Naive thymus-derived CD8-positive, alpha-beta T cell (primary cell): ENCODE results near the gene CALML4. TPM values are rescaled to one million over a fixed set of nuclear protein-coding genes. Genes with fewer than 3 reads are reported as not detected.
"Not testable (repeated sequence)": the region's sequence is repeated elsewhere in the genome, so short reads cannot be mapped to it uniquely, and the experiment has no call there.

Experiments used
- ATAC-seq, 2 donors: fragments of 150-1000 bp; cut with Tn5 transposase in 1 of 2; sonication (Bioruptor Pico), chemical (Tn5 transposase) in 1 of 2; 1 replicate in 1 of 2; 2 replicates in 1 of 2; pipeline ENCODE4 v1.10.0; 2021; ENCODE audit warnings: mild to moderate bottlenecking in 2 of 2, moderate library complexity in 2 of 2
- POLR2A ChIA-PET: fragments of 350-600 bp; sonication (Branson Sonifier 250); formaldehyde crosslinking; loops from one replicate; lab custom pipeline; 2021; ENCODE audit warnings: antibody characterized with exemption; lab: Charles Lee
- DNase-seq, 10 donors: peaks; one replicate each; pipeline versions ENCODE4 v3.0.0 to v3.0.0-alpha.2; 2020 to 2022
- H3K27ac Mint-ChIP-seq, 10 donors: one replicate each; pipeline ENCODE4 v1.8.0; 2020 to 2022; ENCODE audit warnings: mild to moderate bottlenecking in 10 of 10, mixed read lengths in 10 of 10, moderate library complexity in 4 of 10, inconsistent platforms in 1 of 10
- H3K27me3 Mint-ChIP-seq, 5 donors: one replicate each; pipeline ENCODE4 v1.8.0; 2021 to 2022; ENCODE audit warnings: mixed read lengths in 5 of 5
- H3K36me3 Mint-ChIP-seq, 3 donors: one replicate each; pipeline ENCODE4 v1.8.0; 2020 to 2022; ENCODE audit warnings: mixed read lengths in 3 of 3, mild to moderate bottlenecking in 2 of 3, inconsistent platforms in 1 of 3
- H3K4me1 Mint-ChIP-seq, 4 donors: one replicate each; pipeline ENCODE4 v1.8.0; 2021 to 2022; ENCODE audit warnings: mixed read lengths in 4 of 4
- H3K4me3 Mint-ChIP-seq, 10 donors: one replicate each; pipeline ENCODE4 v1.8.0; 2020 to 2022; ENCODE audit warnings: mild to moderate bottlenecking in 10 of 10, mixed read lengths in 10 of 10, moderate library complexity in 6 of 10, inconsistent platforms in 1 of 10
- H3K9me3 Mint-ChIP-seq, 9 donors: one replicate each; pipeline ENCODE4 v1.8.0; 2020 to 2022; ENCODE audit warnings: mixed read lengths in 9 of 9, mild to moderate bottlenecking in 3 of 9, inconsistent platforms in 1 of 9, moderate library complexity in 1 of 9
- polyA plus RNA-seq, 3 donors: library from polyadenylated mRNA; unstranded; fragments of 300-500 nt; fragmentation: Illumina TruSeq; gene quantifications; one replicate each; pipeline ENCODE4 v1.2.3, GENCODE V29; 2021
- total RNA-seq, 8 experiments: library from RNA in 2 of 8; stranded (reverse) in 2 of 8; gene quantifications; one replicate each; pipeline ENCODE4 v1.2.3 and lab custom pipeline; 2021 to 2026

CALML4 gene
- total RNA-seq (1 to 10 TPM; 4.1 to 4.7 TPM), polyA plus RNA-seq (under 1 TPM in 1 of 3 donors, not detected in 2; 0.65 TPM), total RNA-seq (lab: John Stamatoyannopoulos, UW) (0 to 1.3 (median 0.63) reads per million in 6 experiments)

DNA sequence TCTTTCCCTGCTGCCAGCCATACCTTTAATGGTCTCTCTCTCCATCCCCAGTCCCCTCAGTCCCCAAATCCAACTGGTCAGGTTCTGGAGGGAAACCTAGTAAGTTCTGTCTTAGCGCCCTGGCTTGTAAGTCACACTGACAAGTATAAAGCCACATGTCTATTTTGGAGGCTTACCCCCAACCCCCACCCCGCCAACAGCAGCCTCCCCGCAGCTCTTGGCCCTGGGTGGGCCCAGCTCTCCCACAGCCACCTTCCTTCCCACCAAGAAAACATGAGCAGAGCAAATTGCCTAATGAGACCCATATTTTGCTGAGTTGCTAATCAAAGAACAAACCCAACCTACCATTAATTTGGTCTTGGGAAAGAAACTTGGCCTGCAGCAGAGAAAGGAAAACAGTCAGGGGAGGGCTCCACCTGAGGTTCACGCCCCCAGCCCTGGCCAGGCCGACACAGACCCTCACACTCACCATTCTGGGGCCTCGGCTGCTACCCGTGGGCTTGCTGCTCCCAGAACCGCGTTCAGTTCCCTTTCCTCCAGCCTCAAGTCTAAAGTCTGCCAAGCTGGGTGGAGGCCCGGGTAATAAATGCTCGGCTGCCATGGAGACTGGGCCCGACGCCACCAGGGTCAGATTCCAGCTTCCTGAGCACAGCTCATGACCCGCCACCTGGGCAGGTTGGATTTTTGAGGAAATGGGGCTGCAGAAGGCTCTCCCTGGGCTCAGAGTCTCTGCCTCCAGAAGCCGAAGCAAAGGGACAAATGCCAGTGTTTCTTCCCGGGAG is at the start of gene CALML4:
Gene CALML4 (minus strand): TSS at position 557 of the 782 bp plus-strand sequence. CDS start 85 bp downstream, at position 472.
- H3K9me3 Mint-ChIP-seq = no peaks in the 10 kb centered on the region
- H3K27ac Mint-ChIP-seq = peak within 1 kb of the TSS in 2 of 10 donors; percentile 25 to 46
- peak within 1 kb of the TSS in 2 of 10 donors; percentile 24 to 49 for H3K4me3 Mint-ChIP-seq
- POLR2A ChIA-PET = no interaction called here
- H3K36me3 Mint-ChIP-seq = no peaks in the 10 kb centered on the region
- ATAC-seq (no peak), DNase-seq (no peak)
- no peaks in the 10 kb centered on the region for H3K27me3 Mint-ChIP-seq
- peaks cover 13 to 22% (median 20%) of the 10 kb centered on the region in 4 donors for H3K4me1 Mint-ChIP-seq

GRCh38 chr15:68252925-68253534 is 47.9 kb upstream of the CALML4 start:
- Mint-ChIP-seq H3K4me1 (peaks cover 0 to 7% (median 3%) of the 10 kb centered on the region in 4 donors), H3K9me3 (no peaks in the 10 kb centered on the region), H3K27me3 (peaks cover 0 to 7% (median 2%) of the 10 kb centered on the region in 5 donors), H3K27ac (no peak overlapping the region), H3K4me3 (no peak overlapping the region), H3K36me3 (no peaks in the 10 kb centered on the region)
- DNase-seq (peak in 7 of 10 donors; percentile 38 to 73 (median 52)), ATAC-seq (peak; percentile 57 to 76)
- POLR2A ChIA-PET = interaction anchor here (0.7 to 1.9 kb wide), 4 partner anchors 25 to 53 kb away, joined by 3 to 11 read pairs (median 6); partner anchors contain the start of gene FEM1B

DNA sequence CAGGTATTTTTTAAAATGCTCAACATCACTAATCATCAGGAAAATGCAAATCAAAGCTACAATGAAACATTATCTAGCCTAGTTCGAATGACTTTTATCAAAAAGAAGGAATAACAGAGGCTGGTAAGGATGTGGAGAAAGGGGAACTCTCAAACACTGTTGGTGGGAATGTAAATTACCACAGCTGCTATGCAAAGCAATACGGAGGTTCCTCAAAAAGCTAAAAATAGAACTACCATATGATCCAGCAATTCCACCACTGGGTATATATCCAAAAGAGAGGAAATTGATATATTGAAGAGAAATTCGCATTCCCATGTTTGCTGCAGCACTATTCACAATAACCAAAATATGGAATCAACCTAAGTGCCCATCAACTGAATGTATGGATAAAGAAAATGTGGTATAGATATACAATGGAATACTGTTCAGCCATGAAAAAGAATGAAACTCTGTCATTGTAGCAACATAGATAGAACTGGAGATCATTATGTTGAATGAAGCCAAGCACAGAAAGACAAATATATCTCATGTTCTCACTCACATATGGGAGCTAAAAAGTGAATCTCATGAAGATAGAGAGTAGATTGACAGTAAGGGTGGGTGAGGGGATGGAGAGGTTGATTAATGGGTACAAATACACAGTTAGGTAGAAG is 44.1 kb upstream of the CALML4 start:
- Mint-ChIP-seq H3K4me1 (peaks cover 0 to 2% (median 0%) of the 10 kb centered on the region in 4 donors), H3K27ac (no peak overlapping the region), H3K4me3 (no peak overlapping the region), H3K27me3 (peaks cover 0 to 9% (median 4%) of the 10 kb centered on the region in 5 donors), H3K36me3 (peaks cover 0 to 9% (median 8%) of the 10 kb centered on the region in 3 donors), H3K9me3 (peaks cover 0 to 13% (median 7%) of the 10 kb centered on the region in 9 donors)
- ATAC-seq (no peak), DNase-seq (no peak)
- POLR2A ChIA-PET = no interaction called here

- H3K27me3 Mint-ChIP-seq = peaks cover 0 to 7% (median 4%) of the 10 kb centered on the region in 5 donors
- H3K4me3 Mint-ChIP-seq = no peak overlapping the region
- POLR2A ChIA-PET = no interaction called here
- ATAC-seq (no peak), DNase-seq (no peak)
- peaks cover 0 to 27% (median 19%) of the 10 kb centered on the region in 3 donors for H3K36me3 Mint-ChIP-seq
- no peak overlapping the region for H3K27ac Mint-ChIP-seq
- H3K4me1 Mint-ChIP-seq = peaks cover 0 to 2% (median 0%) of the 10 kb centered on the region in 4 donors
- peaks cover 0 to 37% (median 24%) of the 10 kb centered on the region in 9 donors for H3K9me3 Mint-ChIP-seq
Measured at GRCh38 chr15:68244235-68244634, 39.1 kb upstream of the CALML4 start.

GRCh38 chr15:68241088-68241935 is 36.2 kb upstream of the CALML4 start:
- H3K36me3 Mint-ChIP-seq = peaks cover 0 to 27% (median 20%) of the 10 kb centered on the region in 3 donors
- peaks cover 0 to 1% (median 0%) of the 10 kb centered on the region in 4 donors for H3K4me1 Mint-ChIP-seq
- ATAC-seq (no peak), DNase-seq (no peak)
- peaks cover 0 to 37% (median 24%) of the 10 kb centered on the region in 9 donors for H3K9me3 Mint-ChIP-seq
- H3K27me3 Mint-ChIP-seq = peaks cover 0 to 4% (median 3%) of the 10 kb centered on the region in 5 donors
- POLR2A ChIA-PET = no interaction called here
- no peak overlapping the region for H3K4me3 Mint-ChIP-seq
- H3K27ac Mint-ChIP-seq = peak overlapping the region in 1 of 10 donors; percentile 44

- Mint-ChIP-seq H3K4me1 (peaks cover 0 to 1% (median 0%) of the 10 kb centered on the region in 4 donors), H3K27ac (no peak overlapping the region), H3K4me3 (no peak overlapping the region), H3K27me3 (peaks cover 0 to 4% (median 2%) of the 10 kb centered on the region in 5 donors), H3K36me3 (peaks cover 0 to 16% (median 10%) of the 10 kb centered on the region in 3 donors), H3K9me3 (peaks cover 0 to 24% (median 14%) of the 10 kb centered on the region in 9 donors)
- POLR2A ChIA-PET = no interaction called here
- no peak for ATAC-seq
- no peak for DNase-seq
Measured at GRCh38 chr15:68239025-68239424, 33.9 kb upstream of the CALML4 start.

DNA sequence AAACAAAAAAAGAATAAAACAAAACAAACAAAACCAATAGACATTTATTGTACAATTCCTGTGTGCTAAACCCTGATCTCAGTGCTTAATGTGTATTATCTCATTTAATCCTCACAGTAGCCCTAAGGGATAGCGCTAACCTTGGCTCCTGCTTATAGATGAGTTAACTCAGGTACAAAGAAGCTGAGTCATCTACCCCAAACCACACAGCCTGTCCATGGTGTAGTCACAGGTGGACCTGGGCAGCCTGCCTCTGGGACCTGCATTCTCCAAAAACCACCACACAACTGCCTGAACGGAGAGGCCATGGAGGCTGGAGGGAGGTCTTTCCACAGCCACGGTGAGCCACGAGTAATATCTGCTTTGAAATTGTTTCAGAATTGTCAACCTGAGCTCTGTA is 29.9 kb upstream of the CALML4 start:
- H3K4me3 Mint-ChIP-seq = no peak overlapping the region
- peaks cover 3 to 18% (median 3%) of the 10 kb centered on the region in 4 donors for H3K4me1 Mint-ChIP-seq
- H3K27me3 Mint-ChIP-seq = peaks cover 0 to 10% (median 4%) of the 10 kb centered on the region in 5 donors
- no peak for ATAC-seq
- no peak for DNase-seq
- peaks cover 0 to 1% (median 0%) of the 10 kb centered on the region in 3 donors for H3K36me3 Mint-ChIP-seq
- H3K9me3 Mint-ChIP-seq = no peaks in the 10 kb centered on the region
- H3K27ac Mint-ChIP-seq = no peak overlapping the region
- POLR2A ChIA-PET = no interaction called here

DNA sequence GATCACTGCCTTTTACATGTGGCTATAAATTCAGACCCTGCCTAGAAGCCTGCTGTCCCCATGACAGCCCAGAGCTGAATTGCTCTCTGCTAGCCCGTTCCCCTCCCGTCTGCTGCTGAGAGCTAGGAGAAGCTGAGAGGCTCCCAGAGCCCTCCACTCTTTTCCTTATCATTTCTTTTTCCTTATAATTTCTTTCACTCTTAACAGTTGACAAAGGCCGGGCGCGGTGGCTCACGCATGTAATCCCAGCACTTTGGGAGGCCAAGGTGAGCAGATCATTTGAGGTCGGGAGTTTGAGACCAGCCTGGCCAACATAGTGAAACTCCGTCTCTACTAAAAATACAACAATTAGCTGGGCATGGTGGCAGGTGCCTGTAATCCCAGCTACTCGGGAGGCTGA is 29.4 kb upstream of the CALML4 start:
- Mint-ChIP-seq H3K27ac (peak overlapping the region in 1 of 10 donors; percentile 17), H3K4me1 (peaks cover 5 to 21% (median 6%) of the 10 kb centered on the region in 4 donors)
- H3K4me3 Mint-ChIP-seq, DNase-seq, POLR2A ChIA-PET, H3K36me3 Mint-ChIP-seq, ATAC-seq, H3K9me3 Mint-ChIP-seq, H3K27me3 Mint-ChIP-seq: not testable (repeated sequence)

DNA sequence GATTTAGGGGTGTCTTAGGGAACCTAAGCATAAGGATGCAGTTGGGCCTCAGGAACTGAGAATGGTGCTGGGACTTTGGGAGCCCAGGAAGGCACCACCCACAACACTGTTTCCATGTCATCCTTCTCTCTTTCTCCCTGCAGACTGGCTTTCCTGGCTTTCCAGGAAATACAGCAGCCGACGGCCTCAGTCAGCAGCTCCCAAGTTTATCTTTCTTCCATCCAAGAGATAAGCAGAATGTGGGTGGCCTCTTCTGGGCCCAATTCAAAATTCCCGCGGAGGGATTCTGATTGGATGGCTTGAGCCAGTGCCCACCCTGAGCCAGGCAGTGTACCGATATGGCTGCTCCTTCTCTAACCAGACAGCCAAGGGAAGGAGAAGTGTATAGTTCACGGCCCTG is 28.9 kb upstream of the CALML4 start:
- Mint-ChIP-seq H3K36me3 (peaks cover 0 to 1% (median 0%) of the 10 kb centered on the region in 3 donors), H3K4me1 (peaks cover 5 to 21% (median 7%) of the 10 kb centered on the region in 4 donors), H3K9me3 (no peaks in the 10 kb centered on the region), H3K27me3 (peaks cover 0 to 10% (median 4%) of the 10 kb centered on the region in 5 donors), H3K27ac (no peak overlapping the region), H3K4me3 (no peak overlapping the region)
- DNase-seq = no peak
- no peak for ATAC-seq
- POLR2A ChIA-PET = no interaction called here

GRCh38 chr15:68232937-68233336 is 27.8 kb upstream of the CALML4 start:
- Mint-ChIP-seq H3K27me3 (peaks cover 0 to 10% (median 4%) of the 10 kb centered on the region in 5 donors), H3K9me3 (no peaks in the 10 kb centered on the region), H3K4me1 (peaks cover 14 to 31% (median 17%) of the 10 kb centered on the region in 4 donors), H3K36me3 (no peaks in the 10 kb centered on the region), H3K27ac (no peak overlapping the region), H3K4me3 (no peak overlapping the region)
- POLR2A ChIA-PET = interaction anchor here (1.2 kb wide), 1 partner anchor 45 kb away, joined by 3 read pairs; the partner anchor contains the start of gene FEM1B
- no peak for DNase-seq
- no peak for ATAC-seq

GRCh38 chr15:68232449-68232848 is 27.3 kb upstream of the CALML4 start:
- H3K27ac Mint-ChIP-seq = no peak overlapping the region
- H3K36me3 Mint-ChIP-seq = no peaks in the 10 kb centered on the region
- DNase-seq = no peak
- H3K9me3 Mint-ChIP-seq = no peaks in the 10 kb centered on the region
- no peak for ATAC-seq
- H3K27me3 Mint-ChIP-seq = peaks cover 0 to 10% (median 2%) of the 10 kb centered on the region in 5 donors
- H3K4me3 Mint-ChIP-seq = peak overlapping the region in 2 of 10 donors; percentile 22 to 24
- POLR2A ChIA-PET = interaction anchor here (0.7 to 1.2 kb wide), 2 partner anchors 45 to 1682 kb away, joined by 3 read pairs; partner anchors contain the start of gene FEM1B
- H3K4me1 Mint-ChIP-seq = peaks cover 15 to 36% (median 22%) of the 10 kb centered on the region in 4 donors
